Measurements from ENCODE around the gene TBX2. TPM values are rescaled to one million over a fixed set of nuclear protein-coding genes. Genes with fewer than 3 reads are reported as not detected.

TBX2 gene
- total RNA-seq, 2 donors from 2014 or later: 35.2 to 49.5 TPM

GRCh38 chr17:61393904-61394629 is 5.6 kb upstream of the TBX2 start:
- no peaks in the 10 kb centered on the region for H3K27me3 ChIP-seq (replicated peaks; ENCODE audit: insufficient read depth)
- H3K4me3 ChIP-seq: no peak overlapping the region
- no peaks in the 10 kb centered on the region for H3K9me3 ChIP-seq
- DNase-seq (ENCODE audit: low spot score): no peak
- no peak for TF ChIP-seq CTCF (IDR thresholded peaks at IDR 0.05)
- peaks cover 4 to 47% of the 10 kb centered on the region in 2 donors for H3K4me1 ChIP-seq (ENCODE audit: control insufficient read depth in 1 of 2, low read depth in 2 of 2)
- ATAC-seq (ENCODE audit: insufficient number of reproducible peaks, low FRiP score, low read depth): no peak
- H3K27ac ChIP-seq: peak overlapping the region in 1 of 2 donors; percentile 49
- H3K36me3 ChIP-seq: no peaks in the 10 kb centered on the region

GRCh38 chr17:61394630-61395408 is 4.8 kb upstream of the TBX2 start:
- ATAC-seq (ENCODE audit: insufficient number of reproducible peaks, low FRiP score, low read depth): no peak
- peaks cover 4 to 43% of the 10 kb centered on the region in 2 donors for H3K4me1 ChIP-seq (ENCODE audit: control insufficient read depth in 1 of 2, low read depth in 2 of 2)
- peak overlapping the region in 1 of 2 donors; percentile 49 for H3K27ac ChIP-seq
- DNase-seq (ENCODE audit: low spot score): no peak
- no peak overlapping the region for H3K4me3 ChIP-seq
- no peaks in the 10 kb centered on the region for H3K9me3 ChIP-seq
- H3K36me3 ChIP-seq: no peaks in the 10 kb centered on the region
- TF ChIP-seq CTCF (IDR thresholded peaks at IDR 0.05): no peak
- no peaks in the 10 kb centered on the region for H3K27me3 ChIP-seq (replicated peaks; ENCODE audit: insufficient read depth)

- Histone ChIP-seq H3K4me1 (ENCODE audit: control insufficient read depth in 1 of 2, low read depth in 2 of 2) (peaks cover 4 to 37% of the 10 kb centered on the region in 2 donors), H3K9me3 (no peaks in the 10 kb centered on the region), H3K4me3 (no peak overlapping the region), H3K27ac (peak overlapping the region in 1 of 2 donors; percentile 16), H3K27me3 (replicated peaks; ENCODE audit: insufficient read depth) (no peaks in the 10 kb centered on the region), H3K36me3 (no peaks in the 10 kb centered on the region)
- DNase-seq (ENCODE audit: low spot score): no peak
- no peak for TF ChIP-seq CTCF (IDR thresholded peaks at IDR 0.05)
- ATAC-seq (ENCODE audit: insufficient number of reproducible peaks, low FRiP score, low read depth): no peak
Measured at GRCh38 chr17:61395409-61395982, 4.1 kb upstream of the TBX2 start.

- TF ChIP-seq CTCF (IDR thresholded peaks at IDR 0.05): no peak
- Histone ChIP-seq H3K36me3 (no peaks in the 10 kb centered on the region), H3K27me3 (replicated peaks; ENCODE audit: insufficient read depth) (no peaks in the 10 kb centered on the region), H3K4me1 (ENCODE audit: control insufficient read depth in 1 of 2, low read depth in 2 of 2) (peaks cover 4 to 41% of the 10 kb centered on the region in 2 donors), H3K4me3 (peak overlapping the region; percentile 87), H3K27ac (peak overlapping the region; percentile 44 to 91), H3K9me3 (no peaks in the 10 kb centered on the region)
- ATAC-seq (ENCODE audit: insufficient number of reproducible peaks, low FRiP score, low read depth) (no peak), DNase-seq (ENCODE audit: low spot score) (no peak)
Measured at GRCh38 chr17:61395983-61396585, 3.6 kb upstream of the TBX2 start.
